Measurements from ENCODE around the gene NUP188. TPM values are rescaled to one million over a fixed set of nuclear protein-coding genes. Genes with fewer than 3 reads are reported as not detected.
"Not testable (repeated sequence)": the region's sequence is repeated elsewhere in the genome, so short reads cannot be mapped to it uniquely, and the experiment has no call there.

The NUP188 gene
- total and polyA plus RNA-seq, 2 experiments from 2014 or later, result 25.5 to 117 TPM

DNA sequence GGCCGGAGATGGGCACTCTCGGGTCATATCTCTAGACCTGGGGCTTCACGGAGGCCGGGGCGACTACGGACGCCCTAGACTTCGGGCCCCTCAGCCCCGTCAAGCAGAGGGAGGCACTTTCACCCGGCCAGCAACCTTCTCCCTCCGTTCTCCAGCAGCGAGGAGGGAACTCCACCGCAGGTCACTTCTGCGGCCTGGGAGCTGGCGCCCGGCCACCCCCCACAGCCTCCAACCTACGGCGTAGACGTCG lies 297 bp upstream of the NUP188 start (continued):
- TF ChIP-seq, protein P1, sequence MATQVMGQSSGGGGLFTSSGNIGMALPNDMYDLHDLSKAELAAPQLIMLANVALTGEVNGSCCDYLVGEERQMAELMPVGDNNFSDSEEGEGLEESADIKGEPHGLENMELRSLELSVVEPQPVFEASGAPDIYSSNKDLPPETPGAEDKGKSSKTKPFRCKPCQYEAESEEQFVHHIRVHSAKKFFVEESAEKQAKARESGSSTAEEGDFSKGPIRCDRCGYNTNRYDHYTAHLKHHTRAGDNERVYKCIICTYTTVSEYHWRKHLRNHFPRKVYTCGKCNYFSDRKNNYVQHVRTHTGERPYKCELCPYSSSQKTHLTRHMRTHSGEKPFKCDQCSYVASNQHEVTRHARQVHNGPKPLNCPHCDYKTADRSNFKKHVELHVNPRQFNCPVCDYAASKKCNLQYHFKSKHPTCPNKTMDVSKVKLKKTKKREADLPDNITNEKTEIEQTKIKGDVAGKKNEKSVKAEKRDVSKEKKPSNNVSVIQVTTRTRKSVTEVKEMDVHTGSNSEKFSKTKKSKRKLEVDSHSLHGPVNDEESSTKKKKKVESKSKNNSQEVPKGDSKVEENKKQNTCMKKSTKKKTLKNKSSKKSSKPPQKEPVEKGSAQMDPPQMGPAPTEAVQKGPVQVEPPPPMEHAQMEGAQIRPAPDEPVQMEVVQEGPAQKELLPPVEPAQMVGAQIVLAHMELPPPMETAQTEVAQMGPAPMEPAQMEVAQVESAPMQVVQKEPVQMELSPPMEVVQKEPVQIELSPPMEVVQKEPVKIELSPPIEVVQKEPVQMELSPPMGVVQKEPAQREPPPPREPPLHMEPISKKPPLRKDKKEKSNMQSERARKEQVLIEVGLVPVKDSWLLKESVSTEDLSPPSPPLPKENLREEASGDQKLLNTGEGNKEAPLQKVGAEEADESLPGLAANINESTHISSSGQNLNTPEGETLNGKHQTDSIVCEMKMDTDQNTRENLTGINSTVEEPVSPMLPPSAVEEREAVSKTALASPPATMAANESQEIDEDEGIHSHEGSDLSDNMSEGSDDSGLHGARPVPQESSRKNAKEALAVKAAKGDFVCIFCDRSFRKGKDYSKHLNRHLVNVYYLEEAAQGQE (IDR thresholded peaks at IDR 0.05; ENCODE audit: unreplicated experiment), result no peak
- no peak for TF ChIP-seq NANOG (IDR thresholded peaks at IDR 0.05; ENCODE audit: borderline replicate concordance)

DNA sequence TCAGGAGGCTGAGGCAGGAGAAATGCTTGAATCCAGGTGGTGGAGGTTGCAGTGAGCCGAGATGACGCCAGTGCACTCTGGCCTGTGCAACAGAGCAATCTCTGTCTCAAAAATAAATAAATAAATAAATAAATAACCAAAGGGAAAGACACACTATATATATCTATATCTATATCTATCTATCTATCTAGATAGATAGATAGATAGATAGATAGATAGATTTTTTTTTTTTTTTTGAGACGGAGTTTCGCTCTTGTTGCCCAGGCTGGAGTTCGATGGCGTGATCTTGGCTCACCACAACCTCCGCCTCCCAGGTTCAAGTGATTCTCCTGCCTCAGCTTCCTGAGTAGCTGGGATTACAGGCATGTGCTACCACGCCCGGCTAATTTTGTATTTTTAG lies 13.9 kb downstream of the NUP188 start:
- ATAC-seq; DNase-seq (ENCODE audit: low spot score); H3K9me3 Mint-ChIP-seq; H3K4me1 ChIP-seq (ENCODE audit: insufficient read depth); H3K27me3 ChIP-seq (ENCODE audit: insufficient read depth); H4K20me1 ChIP-seq (replicated peaks; ENCODE audit: insufficient read depth); H3K27ac Mint-ChIP-seq; H3K79me2 ChIP-seq (replicated peaks; ENCODE audit: insufficient read depth); H3K27ac ChIP-seq (ENCODE audit: low read depth); H3K4me2 ChIP-seq; H3K4me1 Mint-ChIP-seq; H3K4me3 Mint-ChIP-seq; H3K4me3 ChIP-seq; H3F3A ChIP-seq (replicated peaks; ENCODE audit: low read depth); H3K9me2 ChIP-seq (ENCODE audit: insufficient read depth); H3K27me3 Mint-ChIP-seq (ENCODE audit: insufficient read depth, low read depth, poor library complexity); H2AFZ ChIP-seq: not testable (repeated sequence)
- H3K36me3 Mint-ChIP-seq (ENCODE audit: low read depth), result peaks cover 63% of the 10 kb centered on the region
- peaks cover 44% of the 10 kb centered on the region for H3K36me3 ChIP-seq (ENCODE audit: insufficient read depth)

DNA sequence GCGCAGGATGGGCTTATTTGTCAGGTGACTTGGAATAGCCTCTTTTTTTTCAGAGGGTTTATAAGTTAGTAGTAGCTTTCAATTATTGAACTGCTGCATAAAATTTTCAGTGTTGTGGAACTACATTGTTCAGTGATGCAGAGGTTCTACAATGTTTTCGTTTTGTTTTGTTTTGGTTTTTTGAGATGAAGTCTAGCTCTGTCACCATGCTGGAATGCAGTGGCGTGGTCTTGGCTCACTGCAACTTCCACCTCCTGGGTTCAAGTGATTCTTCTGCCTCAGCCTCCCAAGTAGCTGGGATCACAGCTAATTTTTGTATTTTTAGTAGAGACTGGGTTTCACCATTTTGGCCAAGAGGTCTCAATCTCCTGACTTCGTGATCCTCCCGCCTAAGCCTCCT lies 22.0 kb downstream of the NUP188 start:
- Mint-ChIP-seq H3K9me3 (no peaks in the 10 kb centered on the region), H3K36me3 (ENCODE audit: low read depth) (peaks cover 59% of the 10 kb centered on the region)
- H3K36me3 ChIP-seq (ENCODE audit: insufficient read depth), result peaks cover 57% of the 10 kb centered on the region

DNA sequence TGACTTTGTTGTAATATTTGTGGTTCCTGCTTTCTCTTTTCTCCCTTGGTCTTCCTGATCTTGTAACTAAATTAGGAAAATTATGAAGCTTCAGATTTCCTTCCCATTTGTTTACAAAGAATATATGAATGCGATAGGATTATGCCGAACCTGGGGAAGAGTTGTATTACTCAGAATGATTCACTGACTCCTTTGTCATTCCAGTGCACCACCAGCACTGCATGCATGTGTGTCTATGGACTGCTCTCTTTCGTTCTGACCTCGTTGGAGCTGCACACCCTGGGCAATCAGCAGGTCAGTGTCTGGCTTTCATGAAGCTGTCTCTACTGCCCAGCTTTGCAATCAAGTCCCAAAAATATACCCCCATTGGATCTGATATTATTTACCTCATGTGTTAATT lies 25.5 kb downstream of the NUP188 start:
- no peak overlapping the region for H3K4me3 Mint-ChIP-seq
- TF ChIP-seq CREB1 (CRISPR knock-in tag; IDR thresholded peaks at IDR 0.05; ENCODE audit: low read depth), result no peak
- TF ChIP-seq, protein P2, sequence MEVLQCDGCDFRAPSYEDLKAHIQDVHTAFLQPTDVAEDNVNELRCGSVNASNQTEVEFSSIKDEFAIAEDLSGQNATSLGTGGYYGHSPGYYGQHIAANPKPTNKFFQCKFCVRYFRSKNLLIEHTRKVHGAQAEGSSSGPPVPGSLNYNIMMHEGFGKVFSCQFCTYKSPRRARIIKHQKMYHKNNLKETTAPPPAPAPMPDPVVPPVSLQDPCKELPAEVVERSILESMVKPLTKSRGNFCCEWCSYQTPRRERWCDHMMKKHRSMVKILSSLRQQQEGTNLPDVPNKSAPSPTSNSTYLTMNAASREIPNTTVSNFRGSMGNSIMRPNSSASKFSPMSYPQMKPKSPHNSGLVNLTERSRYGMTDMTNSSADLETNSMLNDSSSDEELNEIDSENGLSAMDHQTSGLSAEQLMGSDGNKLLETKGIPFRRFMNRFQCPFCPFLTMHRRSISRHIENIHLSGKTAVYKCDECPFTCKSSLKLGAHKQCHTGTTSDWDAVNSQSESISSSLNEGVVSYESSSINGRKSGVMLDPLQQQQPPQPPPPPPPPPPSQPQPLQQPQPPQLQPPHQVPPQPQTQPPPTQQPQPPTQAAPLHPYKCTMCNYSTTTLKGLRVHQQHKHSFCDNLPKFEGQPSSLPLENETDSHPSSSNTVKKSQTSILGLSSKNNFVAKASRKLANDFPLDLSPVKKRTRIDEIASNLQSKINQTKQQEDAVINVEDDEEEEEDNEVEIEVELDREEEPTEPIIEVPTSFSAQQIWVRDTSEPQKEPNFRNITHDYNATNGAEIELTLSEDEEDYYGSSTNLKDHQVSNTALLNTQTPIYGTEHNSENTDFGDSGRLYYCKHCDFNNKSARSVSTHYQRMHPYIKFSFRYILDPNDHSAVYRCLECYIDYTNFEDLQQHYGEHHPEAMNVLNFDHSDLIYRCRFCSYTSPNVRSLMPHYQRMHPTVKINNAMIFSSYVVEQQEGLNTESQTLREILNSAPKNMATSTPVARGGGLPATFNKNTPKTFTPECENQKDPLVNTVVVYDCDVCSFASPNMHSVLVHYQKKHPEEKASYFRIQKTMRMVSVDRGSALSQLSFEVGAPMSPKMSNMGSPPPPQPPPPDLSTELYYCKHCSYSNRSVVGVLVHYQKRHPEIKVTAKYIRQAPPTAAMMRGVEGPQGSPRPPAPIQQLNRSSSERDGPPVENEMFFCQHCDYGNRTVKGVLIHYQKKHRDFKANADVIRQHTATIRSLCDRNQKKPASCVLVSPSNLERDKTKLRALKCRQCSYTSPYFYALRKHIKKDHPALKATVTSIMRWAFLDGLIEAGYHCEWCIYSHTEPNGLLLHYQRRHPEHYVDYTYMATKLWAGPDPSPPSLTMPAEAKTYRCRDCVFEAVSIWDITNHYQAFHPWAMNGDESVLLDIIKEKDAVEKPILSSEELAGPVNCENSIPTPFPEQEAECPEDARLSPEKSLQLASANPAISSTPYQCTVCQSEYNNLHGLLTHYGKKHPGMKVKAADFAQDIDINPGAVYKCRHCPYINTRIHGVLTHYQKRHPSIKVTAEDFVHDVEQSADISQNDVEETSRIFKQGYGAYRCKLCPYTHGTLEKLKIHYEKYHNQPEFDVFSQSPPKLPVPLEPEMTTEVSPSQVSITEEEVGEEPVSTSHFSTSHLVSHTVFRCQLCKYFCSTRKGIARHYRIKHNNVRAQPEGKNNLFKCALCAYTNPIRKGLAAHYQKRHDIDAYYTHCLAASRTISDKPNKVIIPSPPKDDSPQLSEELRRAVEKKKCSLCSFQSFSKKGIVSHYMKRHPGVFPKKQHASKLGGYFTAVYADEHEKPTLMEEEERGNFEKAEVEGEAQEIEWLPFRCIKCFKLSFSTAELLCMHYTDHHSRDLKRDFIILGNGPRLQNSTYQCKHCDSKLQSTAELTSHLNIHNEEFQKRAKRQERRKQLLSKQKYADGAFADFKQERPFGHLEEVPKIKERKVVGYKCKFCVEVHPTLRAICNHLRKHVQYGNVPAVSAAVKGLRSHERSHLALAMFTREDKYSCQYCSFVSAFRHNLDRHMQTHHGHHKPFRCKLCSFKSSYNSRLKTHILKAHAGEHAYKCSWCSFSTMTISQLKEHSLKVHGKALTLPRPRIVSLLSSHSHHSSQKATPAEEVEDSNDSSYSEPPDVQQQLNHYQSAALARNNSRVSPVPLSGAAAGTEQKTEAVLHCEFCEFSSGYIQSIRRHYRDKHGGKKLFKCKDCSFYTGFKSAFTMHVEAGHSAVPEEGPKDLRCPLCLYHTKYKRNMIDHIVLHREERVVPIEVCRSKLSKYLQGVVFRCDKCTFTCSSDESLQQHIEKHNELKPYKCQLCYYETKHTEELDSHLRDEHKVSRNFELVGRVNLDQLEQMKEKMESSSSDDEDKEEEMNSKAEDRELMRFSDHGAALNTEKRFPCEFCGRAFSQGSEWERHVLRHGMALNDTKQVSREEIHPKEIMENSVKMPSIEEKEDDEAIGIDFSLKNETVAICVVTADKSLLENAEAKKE (CRISPR knock-in tag; IDR thresholded peaks at IDR 0.05), result no peak
- Histone ChIP-seq H2AFZ (no peak overlapping the region), H3K27ac (ENCODE audit: low read depth) (no peak overlapping the region), H3K36me3 (ENCODE audit: insufficient read depth) (peaks cover 79% of the 10 kb centered on the region), H3K27me3 (ENCODE audit: insufficient read depth) (no peaks in the 10 kb centered on the region), H3F3A (replicated peaks; ENCODE audit: low read depth) (peaks cover 7% of the 10 kb centered on the region; the same call in 1 of the 2 replicates), H3K4me1 (ENCODE audit: insufficient read depth) (no peaks in the 10 kb centered on the region), H4K20me1 (replicated peaks; ENCODE audit: insufficient read depth) (no peaks in the 10 kb centered on the region; the same call in none of the 2 replicates), H3K4me3 (no peak overlapping the region), H3K9me2 (ENCODE audit: insufficient read depth) (no peaks in the 10 kb centered on the region), H3K79me2 (replicated peaks; ENCODE audit: insufficient read depth) (no peaks in the 10 kb centered on the region), H3K4me2 (no peak overlapping the region)
- no peak overlapping the region for H3K27ac Mint-ChIP-seq
- DNase-seq (ENCODE audit: low spot score) (no peak), ATAC-seq (no peak)
- peaks cover 81% of the 10 kb centered on the region for H3K36me3 Mint-ChIP-seq (ENCODE audit: low read depth)
- no peaks in the 10 kb centered on the region for H3K9me3 Mint-ChIP-seq
- H3K27me3 Mint-ChIP-seq (ENCODE audit: insufficient read depth, low read depth, poor library complexity), result peaks cover 1% of the 10 kb centered on the region
- no peaks in the 10 kb centered on the region for H3K4me1 Mint-ChIP-seq

More for the DNA sequence above, 22.0 kb downstream of the NUP188 start:
- TF ChIP-seq JUNB (IDR thresholded peaks at IDR 0.05; ENCODE audit: unreplicated experiment), result no peak
- Histone ChIP-seq H3K4me2 (no peak overlapping the region), H3K4me1 (ENCODE audit: insufficient read depth) (no peaks in the 10 kb centered on the region), H3K4me3 (no peak overlapping the region), H3K79me2 (replicated peaks; ENCODE audit: insufficient read depth) (no peaks in the 10 kb centered on the region), H4K20me1 (replicated peaks; ENCODE audit: insufficient read depth) (no peaks in the 10 kb centered on the region; the same call in none of the 2 replicates), H2AFZ (no peak overlapping the region), H3K27ac (ENCODE audit: low read depth) (no peak overlapping the region), H3K27me3 (ENCODE audit: insufficient read depth) (no peaks in the 10 kb centered on the region), H3F3A (replicated peaks; ENCODE audit: low read depth) (peaks cover 7% of the 10 kb centered on the region; the same call in 1 of the 2 replicates), H3K9me2 (ENCODE audit: insufficient read depth) (no peaks in the 10 kb centered on the region)
- H3K4me1 Mint-ChIP-seq, result no peaks in the 10 kb centered on the region
- H3K27ac Mint-ChIP-seq, result no peak overlapping the region
- DNase-seq (ENCODE audit: low spot score) (no peak), ATAC-seq (no peak)
- H3K4me3 Mint-ChIP-seq, result no peak overlapping the region
- H3K27me3 Mint-ChIP-seq (ENCODE audit: insufficient read depth, low read depth, poor library complexity), result peaks cover 1% of the 10 kb centered on the region

All from GM23338 (cell line).